Heart right ventricle (tissue), 16 donors: ENCODE data around the gene BARD1. TPM values are rescaled to one million over a fixed set of nuclear protein-coding genes. Genes with fewer than 3 reads are reported as not detected.
"Not testable (repeated sequence)": the region's sequence is repeated elsewhere in the genome, so short reads cannot be mapped to it uniquely, and the experiment has no call there.

Experiments
- ATAC-seq, 8 donors: fragments of 200-7000 bp; cut with Tn5 transposase; one replicate each; pipeline ENCODE4 v1.9.1; 2020; ENCODE audit warnings: mild to moderate bottlenecking in 8 of 8, moderate library complexity in 8 of 8, moderate number of reproducible peaks in 1 of 8
- DNase-seq, 2 donors: peaks; one replicate each; pipeline ENCODE4 v3.0.0-alpha.2; 2020
- H3K27ac ChIP-seq, 10 donors: fragments of 200-600 bp; sonication (generic) in 2 of 10; one replicate each; pipeline versions ENCODE4 v1.5.0 to v1.8.0; 2020 to 2022; ENCODE audit warnings: mild to moderate bottlenecking in 3 of 10
- H3K27me3 ChIP-seq, 7 donors: fragments of 200-600 bp; one replicate each; pipeline ENCODE4 v1.8.0; 2021 to 2022; ENCODE audit warnings: mild to moderate bottlenecking in 2 of 7
- H3K36me3 ChIP-seq, 9 donors: fragments of 200-600 bp; sonication (generic) in 1 of 9; one replicate each; pipeline versions ENCODE4 v1.5.0 to v1.8.0; 2020 to 2022; ENCODE audit warnings: mild to moderate bottlenecking in 2 of 9
- H3K4me1 ChIP-seq, 9 donors: fragments of 200-600 bp; sonication (generic) in 1 of 9; one replicate each; pipeline versions ENCODE4 v1.5.0 to v1.8.0; 2020 to 2022; ENCODE audit warnings: mild to moderate bottlenecking in 4 of 9
- H3K4me3 ChIP-seq, 10 donors: fragments of 200-600 bp; sonication (generic) in 2 of 10; one replicate each; pipeline versions ENCODE4 v1.5.0 to v1.8.0; 2020 to 2022; ENCODE audit warnings: mild to moderate bottlenecking in 7 of 10, moderate library complexity in 2 of 10
- H3K9me3 ChIP-seq, 11 donors: fragments of 200-600 bp in 10 of 11; sonication (generic) in 2 of 11; one replicate each; pipeline versions ENCODE4 v1.5.0 to v1.8.0; 2013 to 2022; ENCODE audit warnings: mild to moderate bottlenecking in 2 of 11, control low read depth in 1 of 11, moderate library complexity in 1 of 11
- WGBS, 2 donors: extraction: QIAGEN DNeasy Blood & Tissue Kit; methylation state at CpG; one replicate each; pipeline ENCODE4 v1.1.7; 2013; ENCODE audit warnings: inconsistent platforms in 1 of 2; 5-methylcytosine and 5-hydroxymethylcytosine counted together
- intact Hi-C, 10 donors: fragments of 100-400 bp; cut with DNase I; formaldehyde crosslinking; loops; one replicate each; pipeline versions ENCODE4 v1.11.1 to v1.14.2; 2022
- polyA plus RNA-seq, 2 donors: library from polyadenylated mRNA; stranded (reverse); fragments of 200-250 nt; gene quantifications; one replicate each; pipeline ENCODE4 v1.2.3, GENCODE V29; 2013
- total RNA-seq, 10 donors: library from RNA; stranded (reverse); fragmentation: NEBNext Ultra II Directional in 3 of 10; extraction: Animal tissue kit (Norgen Biotek cat#: 25700) in 3 of 10; gene quantifications; one replicate each; pipeline versions ENCODE4 v1.2.1 to v1.2.4, GENCODE V29; 2021 to 2023
- TF ChIP-seq, protein P1 (sequence below), 9 donors: fragments of 200-600 bp; sonication (generic) in 2 of 9; IDR thresholded peaks; one replicate each; pipeline versions ENCODE4 v1.5.0 to v1.8.0; 2021 to 2022; ENCODE audit warnings: antibody characterized with exemption in 9 of 9, mild to moderate bottlenecking in 5 of 9, moderate library complexity in 1 of 9
- donor health status: Arrhythmogenic right ventricular cardiomyopathy.
- donor health status: ischemic (EF 13 %, LVEDD 7.1; RV severe dilation, severe dysfunction).
- donor health status: healthy with polysubstance abuse.
- donor health status: DM: no; HTN: yes; CAD: no.
- donor health status: DM: no; HTN: no; CAD: no.
- donor health status: ischemic (EF 25% LVEDD 6.9; RV normal size, moderate dysfunction).
- donor health status: ischemic (EF 25% LVEDD 5.7; RV mildly dilated, moderate dysfunction).
- donor health status: healthy.
- donor health status: DM: yes; HTN: yes; CAD: no.
- donor health status: Ischemic cardiomyopathy.
- donor health status: ischemic (EF 35%, LVEDD 5.7; RV mildly dilated, moderate dysfunction).
- donor health status: nonischemic (EF 11% LVEDD 7.7; RV severe dilation, severe dysfunction).
- donor health status: DM: yes; HTN: yes; CAD: no.
- donor health status: PGD.
- donor health status: ischemic (EF 29% LVEDD 5.4; RV normal size, mild dysfunction).
- donor health status: nonischemic (EF 23%, LVEDD 6.1; RV moderate dilation, normal function).

Gene BARD1
- total and polyA plus RNA-seq, 12 donors = 1.4 to 15.5 (median 8.7) TPM

DNA sequence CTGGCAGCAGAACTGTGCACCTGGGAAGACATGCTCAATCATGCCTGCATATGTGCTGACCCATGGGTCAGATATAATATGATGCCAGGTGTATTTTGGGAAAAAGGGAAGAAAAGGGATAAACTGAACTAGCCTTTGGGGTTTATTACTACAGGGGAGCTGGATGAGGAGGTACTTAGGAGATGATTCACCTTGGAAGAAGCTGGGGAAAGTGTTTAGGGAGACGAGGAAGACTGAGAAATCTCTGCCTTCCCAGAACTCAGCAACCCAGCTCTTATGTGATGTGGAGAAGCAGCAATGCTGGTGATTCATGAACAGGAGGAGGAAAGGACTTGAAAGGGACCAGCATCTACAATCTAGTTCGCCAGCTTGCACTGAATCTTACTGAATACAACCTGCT lies 110.2 kb downstream of the BARD1 start:
- Histone ChIP-seq H3K27ac (no peak overlapping the region), H3K4me3 (no peak overlapping the region), H3K36me3 (no peaks in the 10 kb centered on the region), H3K4me1 (no peaks in the 10 kb centered on the region), H3K9me3 (peaks cover 0 to 39% (median 6%) of the 10 kb centered on the region in 11 donors), H3K27me3 (no peaks in the 10 kb centered on the region)
- ATAC-seq = no peak
- TF ChIP-seq, protein P1, sequence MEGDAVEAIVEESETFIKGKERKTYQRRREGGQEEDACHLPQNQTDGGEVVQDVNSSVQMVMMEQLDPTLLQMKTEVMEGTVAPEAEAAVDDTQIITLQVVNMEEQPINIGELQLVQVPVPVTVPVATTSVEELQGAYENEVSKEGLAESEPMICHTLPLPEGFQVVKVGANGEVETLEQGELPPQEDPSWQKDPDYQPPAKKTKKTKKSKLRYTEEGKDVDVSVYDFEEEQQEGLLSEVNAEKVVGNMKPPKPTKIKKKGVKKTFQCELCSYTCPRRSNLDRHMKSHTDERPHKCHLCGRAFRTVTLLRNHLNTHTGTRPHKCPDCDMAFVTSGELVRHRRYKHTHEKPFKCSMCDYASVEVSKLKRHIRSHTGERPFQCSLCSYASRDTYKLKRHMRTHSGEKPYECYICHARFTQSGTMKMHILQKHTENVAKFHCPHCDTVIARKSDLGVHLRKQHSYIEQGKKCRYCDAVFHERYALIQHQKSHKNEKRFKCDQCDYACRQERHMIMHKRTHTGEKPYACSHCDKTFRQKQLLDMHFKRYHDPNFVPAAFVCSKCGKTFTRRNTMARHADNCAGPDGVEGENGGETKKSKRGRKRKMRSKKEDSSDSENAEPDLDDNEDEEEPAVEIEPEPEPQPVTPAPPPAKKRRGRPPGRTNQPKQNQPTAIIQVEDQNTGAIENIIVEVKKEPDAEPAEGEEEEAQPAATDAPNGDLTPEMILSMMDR (IDR thresholded peaks at IDR 0.05) = no peak
- DNase-seq = no peak
- 44 to 48% methylated on average over 2 of the region's 2 CpGs for WGBS, 2 donors
- intact Hi-C loops = no loop called here

DNA sequence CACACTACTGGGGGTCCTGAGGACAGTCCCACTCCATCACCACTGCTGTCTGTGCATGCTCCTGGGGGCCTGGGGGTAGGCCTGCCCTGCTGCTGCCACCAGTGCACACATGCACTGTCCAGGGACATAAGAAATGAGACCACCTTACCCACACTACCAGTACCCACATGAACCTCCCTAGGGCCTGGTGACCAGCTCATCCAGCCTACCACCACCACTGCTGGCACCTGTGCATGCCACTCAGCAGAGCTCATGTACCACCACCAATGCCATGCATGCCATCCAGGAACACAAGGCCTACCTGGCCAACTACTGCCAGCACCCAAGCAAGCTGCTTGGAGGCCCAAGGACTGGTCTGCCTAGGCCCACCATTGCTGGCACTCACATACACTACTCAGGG lies 112.8 kb downstream of the BARD1 start:
- ATAC-seq (no peak), DNase-seq (no peak)
- no peaks in the 10 kb centered on the region for H3K4me1 ChIP-seq
- H3K36me3 ChIP-seq = no peaks in the 10 kb centered on the region
- no peak overlapping the region for H3K27ac ChIP-seq
- intact Hi-C loops = no loop called here
- H3K4me3 ChIP-seq = no peak overlapping the region
- H3K27me3 ChIP-seq = no peaks in the 10 kb centered on the region
- H3K9me3 ChIP-seq = peaks cover 0 to 24% (median 6%) of the 10 kb centered on the region in 11 donors
- TF ChIP-seq, protein P1 (IDR thresholded peaks at IDR 0.05) = no peak

DNA sequence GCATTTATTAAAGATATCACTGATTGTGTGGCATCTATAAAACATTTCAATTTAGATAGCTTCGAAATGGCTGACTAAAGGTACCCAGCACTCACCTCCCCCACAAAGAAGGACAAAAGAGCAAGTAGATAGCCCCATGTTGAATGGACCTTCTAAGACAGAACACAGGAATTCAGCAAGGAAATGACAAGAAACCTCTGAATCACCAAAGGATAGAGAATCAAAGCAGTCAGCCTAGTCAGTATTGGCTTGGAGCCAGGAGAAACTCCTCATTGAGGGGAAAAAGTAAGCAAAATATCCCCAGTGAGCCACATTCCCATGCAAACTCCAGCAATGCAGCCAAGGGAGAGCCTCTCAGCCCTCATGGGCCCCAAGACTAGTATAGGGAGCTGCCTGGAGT lies 113.7 kb downstream of the BARD1 start:
- H3K27me3 ChIP-seq = no peaks in the 10 kb centered on the region
- intact Hi-C loops = no loop called here
- TF ChIP-seq, protein P1 (IDR thresholded peaks at IDR 0.05) = no peak
- no peak overlapping the region for H3K4me3 ChIP-seq
- no peak for DNase-seq
- no peak for ATAC-seq
- 74 to 86% methylated on average over 1 of the region's 1 CpG for WGBS, 2 donors
- no peak overlapping the region for H3K27ac ChIP-seq
- H3K4me1 ChIP-seq = no peaks in the 10 kb centered on the region
- H3K9me3 ChIP-seq = peaks cover 0 to 15% (median 3%) of the 10 kb centered on the region in 11 donors
- H3K36me3 ChIP-seq = no peaks in the 10 kb centered on the region

DNA sequence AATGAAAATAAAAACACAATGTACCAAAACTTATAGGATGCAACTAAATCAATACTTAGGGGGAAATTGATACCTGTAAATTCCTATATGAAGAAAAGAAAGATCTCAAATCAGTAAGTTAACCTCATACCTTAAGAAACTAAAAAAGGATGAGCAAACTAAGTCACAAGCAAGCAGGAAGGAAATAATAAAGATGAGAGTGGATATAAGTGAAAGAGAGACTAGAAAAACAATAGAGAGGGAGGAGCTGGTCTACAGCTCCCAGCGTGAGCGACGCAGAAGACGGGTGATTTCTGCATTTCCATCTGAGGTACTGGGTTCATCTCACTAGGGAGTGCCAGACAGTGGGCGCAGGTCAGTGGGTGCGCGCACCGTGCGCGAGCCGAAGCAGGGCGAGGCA lies 125.9 kb downstream of the BARD1 start:
- H3K27ac ChIP-seq, H3K4me1 ChIP-seq, DNase-seq, intact Hi-C loops, H3K27me3 ChIP-seq, H3K36me3 ChIP-seq, ATAC-seq: not testable (repeated sequence)
- Histone ChIP-seq H3K9me3 (peaks cover 0 to 11% (median 0%) of the 10 kb centered on the region in 11 donors), H3K4me3 (peak overlapping the region in 5 of 10 donors; percentile 3 to 42 (median 34))
- WGBS, 2 donors = 9 to 10% methylated on average over 4 of the region's 12 CpGs

DNA sequence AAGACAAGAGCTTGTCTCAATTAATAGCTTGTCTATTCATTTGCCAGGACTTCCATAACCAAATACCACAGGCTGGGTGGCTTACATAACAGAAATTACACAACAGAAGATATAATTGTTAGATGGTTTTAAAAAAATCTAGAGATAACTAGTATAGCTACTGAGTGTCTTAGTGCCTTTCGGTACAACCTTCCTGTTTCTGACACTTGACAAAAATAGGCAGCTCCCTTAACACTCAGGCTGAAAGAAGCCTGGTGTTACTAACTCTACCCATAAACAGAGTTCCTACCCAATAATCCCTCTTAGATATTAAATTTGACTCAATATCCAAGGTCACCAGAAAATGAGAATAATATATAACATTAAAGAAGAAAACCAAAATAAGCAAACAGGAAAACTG lies 129.7 kb downstream of the BARD1 start:
- Histone ChIP-seq H3K27me3 (no peaks in the 10 kb centered on the region), H3K27ac (no peak overlapping the region), H3K4me1 (no peaks in the 10 kb centered on the region), H3K4me3 (no peak overlapping the region), H3K9me3 (peaks cover 0 to 11% (median 0%) of the 10 kb centered on the region in 11 donors), H3K36me3 (no peaks in the 10 kb centered on the region)
- intact Hi-C loops = no loop called here
- TF ChIP-seq, protein P1 (IDR thresholded peaks at IDR 0.05) = no peak
- DNase-seq = no peak
- WGBS, 2 donors = 86 to 87% methylated on average over 1 of the region's 1 CpG
- ATAC-seq = no peak
